HepG2 (cell line): ENCODE measurements around the gene PWP2. TPM values are rescaled to one million over a fixed set of nuclear protein-coding genes. Genes with fewer than 3 reads are reported as not detected.

ENCODE experiments used
- ATAC-seq: fragments of 200-7000 bp; cut with Tn5 transposase; 3 replicates; pipeline ENCODE4 v1.9.1; 2020; ENCODE audit warnings: mild to moderate bottlenecking, moderate library complexity
- BruUV-seq: library from RNA; stranded (reverse); fragments of 400-500 nt; replicated peaks from 2 replicates; lab custom pipeline; 2021; lab: Mats Ljungman, UMichigan
- CTCF ChIA-PET: fragments of 300-600 bp; formaldehyde crosslinking; extraction: SDS; loops from one replicate; lab custom pipeline; 2021; ENCODE audit warnings: low total read pairs, inconsistent platforms, low intra/inter-chr PET ratio; lab: Yijun Ruan, JAX
- POLR2A ChIA-PET: fragments of 350-600 bp; sonication (Branson Sonifier 250); formaldehyde crosslinking; loops from one replicate; lab custom pipeline; 2020; ENCODE audit warnings: antibody characterized with exemption, inconsistent platforms; lab: Yijun Ruan, JAX
- DNase-seq: peaks from one replicate; pipeline ENCODE4 v3.0.0-alpha.2; 2015; ENCODE audit warnings: low spot score
- FAIRE-seq: peaks from 3 replicates; lab custom pipeline; 2011; peaks lifted over from hg19 to GRCh38; lab: Jason Lieb, UNC
- H2AFZ ChIP-seq: one replicate; pipeline ENCODE4 v1.6.1; 2011; ENCODE audit warnings: low read length, inconsistent platforms
- H3K27ac ChIP-seq: fragments of 300-600 bp; 3 replicates; pipeline ENCODE4 v1.8.0; 2011; ENCODE audit warnings: mixed run types, mild to moderate bottlenecking, mixed read lengths, low read length, inconsistent platforms; ENCODE audit not compliant: insufficient read depth; ENCODE audit errors: extremely low read length
- H3K27me3 ChIP-seq, 2 experiments: fragments of 200-600 bp in 1 of 2; 2 replicates in 1 of 2; 3 replicates in 1 of 2; pipeline versions ENCODE4 v1.6.0 to v1.8.0; 2011; ENCODE audit warnings: low read length in 2 of 2, mild to moderate bottlenecking in 2 of 2, moderate library complexity in 2 of 2, inconsistent platforms in 1 of 2; ENCODE audit not compliant: insufficient read depth in 2 of 2, control insufficient read depth in 1 of 2
- H3K36me3 ChIP-seq, 2 experiments: fragments of 200-600 bp in 1 of 2; replicated peaks in 1 of 2; 2 replicates in 1 of 2; 3 replicates in 1 of 2; pipeline versions ENCODE4 v1.5.1 to v1.8.0; 2011; ENCODE audit warnings: low read length in 2 of 2, inconsistent platforms in 1 of 2; ENCODE audit not compliant: insufficient read depth in 2 of 2, control insufficient read depth in 1 of 2
- H3K4me1 ChIP-seq: 2 replicates; pipeline ENCODE4 v1.5.1; 2012; ENCODE audit warnings: low read length, inconsistent platforms; ENCODE audit not compliant: insufficient read depth
- H3K4me2 ChIP-seq: 2 replicates; pipeline ENCODE4 v1.6.0; 2011; ENCODE audit warnings: low read depth, low read length, inconsistent platforms
- H3K4me3 ChIP-seq, 3 experiments: fragments of 200-600 bp in 1 of 3; sonication (generic), shearing (Covaris generic) in 1 of 3; replicated peaks in 1 of 3; 2 replicates each; pipeline ENCODE4 v1.5.1; 2011 to 2016; ENCODE audit warnings: low read length in 3 of 3, inconsistent platforms in 2 of 3, low read depth in 2 of 3, mild to moderate bottlenecking in 2 of 3, control low read depth in 1 of 3, mixed read lengths in 1 of 3; ENCODE audit not compliant: insufficient read depth in 1 of 3
- H3K79me2 ChIP-seq: one replicate; pipeline ENCODE4 v1.6.1; 2011; ENCODE audit warnings: low read length, inconsistent platforms; ENCODE audit not compliant: insufficient read depth
- H3K9ac ChIP-seq: 2 replicates; pipeline ENCODE4 v1.6.0; 2011; ENCODE audit warnings: mild to moderate bottlenecking, low read depth, low read length, inconsistent platforms; ENCODE audit not compliant: insufficient read depth
- H3K9me3 ChIP-seq: 2 replicates; pipeline ENCODE4 v1.5.1; 2012; ENCODE audit warnings: mild to moderate bottlenecking, low read length
- H4K20me1 ChIP-seq: 2 replicates; pipeline ENCODE4 v1.6.0; 2011; ENCODE audit warnings: inconsistent platforms, mild to moderate bottlenecking, low read length, moderate library complexity; ENCODE audit not compliant: insufficient read depth
- MAFK ChIP-seq, 2 experiments: IDR thresholded peaks in 1 of 2; conservative IDR thresholded peaks in 1 of 2; 2 replicates each; pipeline ENCODE4 v1.6.1; 2011; ENCODE audit warnings: improper control_type of control experiment in 2 of 2, low read length in 2 of 2
- RXRB ChIP-seq: IDR thresholded peaks from 2 replicates; pipeline ENCODE4 v1.6.1; 2016; ENCODE audit warnings: borderline replicate concordance, missing genetic modification reagents, missing compliant biosample characterization
- ZNF724P ChIP-seq: sonication (generic); formaldehyde crosslinking; IDR thresholded peaks from 2 replicates; pipeline ENCODE4 v1.8.0; 2022; ENCODE audit warnings: missing genetic modification reagents, borderline replicate concordance
- WGBS: methylation state at CpG from one replicate; pipeline ENCODE4 v1.1.6; 2017; ENCODE audit warnings: low lambda C conversion rate; 5-methylcytosine and 5-hydroxymethylcytosine counted together
- in situ Hi-C: cut with HindIII; loops from 2 replicates; pipeline ENCODE4 v1.10.0; 2017; ENCODE audit warnings: low pct_unique_long_range_greater_than_20kb; ENCODE audit not compliant: extremely low pct_ligation_motif_present
- intact Hi-C: fragments of 100-400 bp; cut with micrococcal nuclease; formaldehyde crosslinking; loops from one replicate; pipeline ENCODE4 v1.10.0; 2022; ENCODE audit not compliant: unreplicated experiment
- polyA plus RNA-seq, 8 experiments: library from polyadenylated mRNA; depleted of rRNA in 3 of 8; stranded (reverse) in 7 of 8; unstranded in 1 of 8; fragments of >200 nt; fragmentation: Illumina TruSeq in 4 of 8; extraction: Trizol in 4 of 8; gene quantifications; 2 replicates each; pipeline versions ENCODE4 v1.2.1 to v1.2.3, GENCODE V29; 2011 to 2016; ENCODE audit warnings: low read depth in 4 of 8, missing spikeins in 1 of 8, mixed read lengths in 1 of 8; ENCODE audit not compliant: insufficient read depth in 1 of 8
- total RNA-seq, 5 experiments: library from RNA; depleted of rRNA; stranded (reverse); fragments of >200 nt; fragmentation: Illumina TruSeq; extraction: Trizol; gene quantifications; 2 replicates each; pipeline ENCODE4 v1.2.3, GENCODE V29; 2016; ENCODE audit warnings: low read depth in 1 of 5
- TF ChIP-seq, protein P1 (sequence below): sonication (generic); formaldehyde crosslinking; IDR thresholded peaks from 2 replicates; pipeline ENCODE4 v1.4.0; 2020; ENCODE audit warnings: low read depth, missing genetic modification reagents
- TF ChIP-seq, protein P2 (sequence below): sonication (generic); formaldehyde crosslinking; IDR thresholded peaks from one replicate; pipeline ENCODE4 v1.5.1; 2020; ENCODE audit warnings: mild to moderate bottlenecking, missing genetic modification reagents; ENCODE audit errors: not compliant biosample characterization

PWP2 gene
- total and polyA plus RNA-seq, 2 of the 13 experiments (the other 11 are each of a cell fraction or from before 2014, with no cell fraction given): 7.7 to 17.0 TPM

DNA sequence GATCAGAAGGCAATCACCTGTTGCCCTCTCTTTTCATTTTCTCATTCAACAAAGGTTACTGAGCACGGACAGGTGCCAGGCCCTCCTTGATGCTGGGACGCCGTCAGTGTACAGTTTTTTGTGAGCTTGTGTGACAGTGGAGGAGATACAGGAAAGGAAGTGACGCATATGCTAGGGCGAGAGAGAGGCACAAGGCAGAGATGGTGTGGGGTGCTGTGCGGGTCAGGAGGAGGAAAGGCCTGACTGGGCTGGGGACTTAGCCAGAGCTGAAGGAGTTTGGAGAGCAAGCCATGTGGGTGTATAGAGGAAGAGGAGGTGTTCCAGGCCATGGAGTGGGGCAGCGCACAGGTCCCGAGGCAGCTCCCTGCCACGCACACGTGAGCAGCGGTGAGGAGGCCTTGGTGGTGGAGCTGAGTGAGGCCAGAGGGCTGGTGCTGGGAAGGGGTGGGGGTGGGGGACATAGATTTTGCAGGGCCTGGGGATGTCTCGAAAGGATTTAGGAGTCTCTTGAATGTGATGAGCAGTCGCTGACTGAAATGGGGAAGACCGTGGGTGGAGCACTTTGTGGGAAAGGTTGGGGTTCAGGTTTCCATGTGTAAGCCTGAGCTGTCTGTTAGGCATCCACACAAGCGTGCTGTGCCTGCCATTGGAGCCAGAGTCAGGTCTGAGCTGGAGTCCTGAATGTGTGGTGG is 49.1 kb upstream of the PWP2 start:
- intact Hi-C loops: no loop called here
- WGBS: 98% methylated on average over 15 of the region's 15 CpGs
- Histone ChIP-seq H3K36me3 (peaks cover 17 to 54% of the 10 kb centered on the region in 2 experiments), H4K20me1 (no peaks in the 10 kb centered on the region), H3K4me2 (no peak overlapping the region), H3K79me2 (no peaks in the 10 kb centered on the region)
- TF ChIP-seq ZNF724P (CRISPR knock-in tag) (no peak), MAFK (conservative IDR thresholded peaks at IDR 0.05 in 1 of 2, IDR thresholded peaks at IDR 0.05 in 1 of 2; ENCODE audit: low read length in 2 of 2) (no peak)
- TF ChIP-seq, all 625 proteins: peak for 0
- Histone ChIP-seq H3K27me3 (no peaks in the 10 kb centered on the region), H3K9me3 (no peaks in the 10 kb centered on the region), H3K9ac (no peak overlapping the region), H3K4me1 (no peaks in the 10 kb centered on the region), H3K4me3 (no peak overlapping the region), H3K27ac (no peak overlapping the region), H2AFZ (no peak overlapping the region)
- in situ Hi-C loops: no loop called here
- FAIRE-seq: no peak
- no TSS peak for BruUV-seq
- no peak for DNase-seq
- no peak; the same call in 2 of the 3 replicates for ATAC-seq
- ChIA-PET POLR2A (no interaction called here), CTCF (no interaction called here)

DNA sequence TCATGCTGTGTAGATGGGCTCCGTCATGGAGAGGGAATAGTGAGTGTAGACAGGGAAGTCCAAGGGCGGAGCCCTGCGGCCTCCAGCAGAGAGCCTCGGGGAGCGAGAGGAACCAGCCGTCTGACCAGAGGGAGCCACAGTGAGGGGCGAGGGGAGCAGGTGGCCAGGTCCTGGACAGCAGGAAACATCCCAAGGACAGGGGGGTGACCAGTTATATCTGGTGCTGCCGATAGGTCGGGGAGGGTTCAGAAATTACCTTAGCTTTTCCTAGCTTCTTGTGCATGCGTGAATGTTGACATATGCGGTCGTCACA is 48.6 kb upstream of the PWP2 start:
- no TSS peak for BruUV-seq
- CTCF ChIA-PET: no interaction called here
- DNase-seq (no peak), FAIRE-seq (no peak), ATAC-seq (no peak)
- POLR2A ChIA-PET: no interaction called here
- Histone ChIP-seq H3K4me3 (no peak overlapping the region), H3K36me3 (peaks cover 17 to 57% of the 10 kb centered on the region in 2 experiments), H3K9ac (no peak overlapping the region), H3K27ac (no peak overlapping the region), H3K4me1 (no peaks in the 10 kb centered on the region), H4K20me1 (no peaks in the 10 kb centered on the region), H3K79me2 (no peaks in the 10 kb centered on the region), H2AFZ (no peak overlapping the region), H3K27me3 (no peaks in the 10 kb centered on the region), H3K4me2 (no peak overlapping the region), H3K9me3 (no peaks in the 10 kb centered on the region)
- in situ Hi-C loops (no loop called here), intact Hi-C loops (no loop called here)
- WGBS: 92% methylated on average over 12 of the region's 12 CpGs
- TF ChIP-seq, protein P1, sequence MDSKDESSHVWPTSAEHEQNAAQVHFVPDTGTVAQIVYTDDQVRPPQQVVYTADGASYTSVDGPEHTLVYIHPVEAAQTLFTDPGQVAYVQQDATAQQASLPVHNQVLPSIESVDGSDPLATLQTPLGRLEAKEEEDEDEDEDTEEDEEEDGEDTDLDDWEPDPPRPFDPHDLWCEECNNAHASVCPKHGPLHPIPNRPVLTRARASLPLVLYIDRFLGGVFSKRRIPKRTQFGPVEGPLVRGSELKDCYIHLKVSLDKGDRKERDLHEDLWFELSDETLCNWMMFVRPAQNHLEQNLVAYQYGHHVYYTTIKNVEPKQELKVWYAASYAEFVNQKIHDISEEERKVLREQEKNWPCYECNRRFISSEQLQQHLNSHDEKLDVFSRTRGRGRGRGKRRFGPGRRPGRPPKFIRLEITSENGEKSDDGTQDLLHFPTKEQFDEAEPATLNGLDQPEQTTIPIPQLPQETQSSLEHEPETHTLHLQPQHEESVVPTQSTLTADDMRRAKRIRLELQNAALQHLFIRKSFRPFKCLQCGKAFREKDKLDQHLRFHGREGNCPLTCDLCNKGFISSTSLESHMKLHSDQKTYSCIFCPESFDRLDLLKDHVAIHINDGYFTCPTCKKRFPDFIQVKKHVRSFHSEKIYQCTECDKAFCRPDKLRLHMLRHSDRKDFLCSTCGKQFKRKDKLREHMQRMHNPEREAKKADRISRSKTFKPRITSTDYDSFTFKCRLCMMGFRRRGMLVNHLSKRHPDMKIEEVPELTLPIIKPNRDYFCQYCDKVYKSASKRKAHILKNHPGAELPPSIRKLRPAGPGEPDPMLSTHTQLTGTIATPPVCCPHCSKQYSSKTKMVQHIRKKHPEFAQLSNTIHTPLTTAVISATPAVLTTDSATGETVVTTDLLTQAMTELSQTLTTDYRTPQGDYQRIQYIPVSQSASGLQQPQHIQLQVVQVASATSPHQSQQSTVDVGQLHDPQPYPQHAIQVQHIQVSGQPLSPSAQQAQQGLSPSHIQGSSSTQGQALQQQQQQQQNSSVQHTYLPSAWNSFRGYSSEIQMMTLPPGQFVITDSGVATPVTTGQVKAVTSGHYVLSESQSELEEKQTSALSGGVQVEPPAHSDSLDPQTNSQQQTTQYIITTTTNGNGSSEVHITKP (CRISPR knock-in tag): no peak
- TF ChIP-seq, protein P2, sequence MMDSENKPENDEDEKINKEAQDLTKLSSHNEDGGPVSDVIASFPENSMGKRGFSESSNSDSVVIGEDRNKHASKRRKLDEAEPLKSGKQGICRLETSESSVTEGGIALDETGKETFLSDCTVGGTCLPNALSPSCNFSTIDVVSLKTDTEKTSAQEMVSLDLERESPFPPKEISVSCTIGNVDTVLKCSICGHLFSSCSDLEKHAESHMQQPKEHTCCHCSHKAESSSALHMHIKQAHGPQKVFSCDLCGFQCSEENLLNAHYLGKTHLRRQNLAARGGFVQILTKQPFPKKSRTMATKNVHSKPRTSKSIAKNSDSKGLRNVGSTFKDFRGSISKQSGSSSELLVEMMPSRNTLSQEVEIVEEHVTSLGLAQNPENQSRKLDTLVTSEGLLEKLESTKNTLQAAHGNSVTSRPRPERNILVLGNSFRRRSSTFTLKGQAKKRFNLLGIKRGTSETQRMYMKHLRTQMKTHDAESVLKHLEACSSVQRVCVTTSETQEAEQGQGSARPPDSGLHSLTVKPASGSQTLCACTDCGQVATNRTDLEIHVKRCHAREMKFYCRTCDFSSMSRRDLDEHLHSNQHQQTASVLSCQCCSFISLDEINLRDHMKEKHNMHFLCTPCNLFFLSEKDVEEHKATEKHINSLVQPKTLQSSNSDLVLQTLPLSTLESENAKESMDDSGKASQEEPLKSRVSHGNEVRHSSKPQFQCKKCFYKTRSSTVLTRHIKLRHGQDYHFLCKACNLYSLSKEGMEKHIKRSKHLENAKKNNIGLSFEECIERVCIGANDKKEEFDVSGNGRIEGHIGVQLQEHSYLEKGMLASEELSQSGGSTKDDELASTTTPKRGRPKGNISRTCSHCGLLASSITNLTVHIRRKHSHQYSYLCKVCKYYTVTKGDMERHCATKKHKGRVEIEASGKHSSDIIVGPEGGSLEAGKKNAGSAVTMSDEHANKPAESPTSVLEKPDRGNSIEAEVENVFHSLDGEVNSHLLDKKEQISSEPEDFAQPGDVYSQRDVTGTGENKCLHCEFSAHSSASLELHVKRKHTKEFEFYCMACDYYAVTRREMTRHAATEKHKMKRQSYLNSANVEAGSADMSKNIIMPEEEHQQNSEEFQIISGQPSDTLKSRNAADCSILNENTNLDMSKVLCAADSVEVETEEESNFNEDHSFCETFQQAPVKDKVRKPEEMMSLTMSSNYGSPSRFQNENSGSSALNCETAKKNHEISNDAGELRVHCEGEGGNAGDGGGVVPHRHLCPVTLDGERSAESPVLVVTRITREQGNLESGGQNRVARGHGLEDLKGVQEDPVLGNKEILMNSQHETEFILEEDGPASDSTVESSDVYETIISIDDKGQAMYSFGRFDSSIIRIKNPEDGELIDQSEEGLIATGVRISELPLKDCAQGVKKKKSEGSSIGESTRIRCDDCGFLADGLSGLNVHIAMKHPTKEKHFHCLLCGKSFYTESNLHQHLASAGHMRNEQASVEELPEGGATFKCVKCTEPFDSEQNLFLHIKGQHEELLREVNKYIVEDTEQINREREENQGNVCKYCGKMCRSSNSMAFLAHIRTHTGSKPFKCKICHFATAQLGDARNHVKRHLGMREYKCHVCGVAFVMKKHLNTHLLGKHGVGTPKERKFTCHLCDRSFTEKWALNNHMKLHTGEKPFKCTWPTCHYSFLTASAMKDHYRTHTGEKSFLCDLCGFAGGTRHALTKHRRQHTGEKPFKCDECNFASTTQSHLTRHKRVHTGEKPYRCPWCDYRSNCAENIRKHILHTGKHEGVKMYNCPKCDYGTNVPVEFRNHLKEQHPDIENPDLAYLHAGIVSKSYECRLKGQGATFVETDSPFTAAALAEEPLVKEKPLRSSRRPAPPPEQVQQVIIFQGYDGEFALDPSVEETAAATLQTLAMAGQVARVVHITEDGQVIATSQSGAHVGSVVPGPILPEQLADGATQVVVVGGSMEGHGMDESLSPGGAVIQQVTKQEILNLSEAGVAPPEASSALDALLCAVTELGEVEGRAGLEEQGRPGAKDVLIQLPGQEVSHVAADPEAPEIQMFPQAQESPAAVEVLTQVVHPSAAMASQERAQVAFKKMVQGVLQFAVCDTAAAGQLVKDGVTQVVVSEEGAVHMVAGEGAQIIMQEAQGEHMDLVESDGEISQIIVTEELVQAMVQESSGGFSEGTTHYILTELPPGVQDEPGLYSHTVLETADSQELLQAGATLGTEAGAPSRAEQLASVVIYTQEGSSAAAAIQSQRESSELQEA (CRISPR knock-in tag): no peak
- no peak for TF ChIP-seq RXRB (CRISPR knock-in tag)
